Non-pigmented ciliary epithelial cell (primary cell): ENCODE measurements around the gene RBM38.

ENCODE experiments used
- DNase-seq: peaks from one replicate; pipeline ENCODE4 v3.0.0-alpha.2; 2010; ENCODE audit warnings: low read depth

The RBM38 gene

DNA sequence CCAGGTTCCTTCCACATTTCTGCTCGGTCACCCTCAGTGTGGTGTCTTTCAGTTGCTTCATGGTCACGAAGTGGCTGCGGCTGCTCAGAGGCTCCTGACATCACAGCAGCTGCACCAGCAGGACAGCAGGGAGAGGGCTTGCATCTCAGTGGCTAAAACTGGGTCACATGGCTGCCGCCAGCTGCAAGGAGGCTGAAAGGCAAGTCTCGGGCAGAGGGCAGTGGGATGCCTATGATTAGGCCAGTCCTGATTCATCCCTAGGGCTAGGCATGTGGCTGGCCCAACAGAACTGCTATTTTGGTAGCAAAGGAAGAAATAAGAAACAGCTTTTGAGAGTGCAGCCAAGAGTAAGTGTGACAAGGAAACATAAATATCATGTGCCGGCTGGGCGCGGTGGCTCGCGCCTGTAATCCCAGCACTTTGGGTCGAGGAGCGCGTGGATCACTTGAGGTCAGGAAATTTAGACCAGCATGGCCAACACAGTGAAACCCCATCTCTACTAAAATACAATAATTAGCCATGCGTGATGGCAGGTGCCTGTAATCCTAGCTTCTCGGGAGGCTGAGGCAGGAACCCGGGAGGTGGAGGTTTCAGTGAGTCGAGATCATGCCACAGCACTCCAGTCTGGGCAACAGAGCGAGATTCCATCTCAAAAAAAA, 46.6 kb downstream of the RBM38 start:
- no peak for DNase-seq

DNA sequence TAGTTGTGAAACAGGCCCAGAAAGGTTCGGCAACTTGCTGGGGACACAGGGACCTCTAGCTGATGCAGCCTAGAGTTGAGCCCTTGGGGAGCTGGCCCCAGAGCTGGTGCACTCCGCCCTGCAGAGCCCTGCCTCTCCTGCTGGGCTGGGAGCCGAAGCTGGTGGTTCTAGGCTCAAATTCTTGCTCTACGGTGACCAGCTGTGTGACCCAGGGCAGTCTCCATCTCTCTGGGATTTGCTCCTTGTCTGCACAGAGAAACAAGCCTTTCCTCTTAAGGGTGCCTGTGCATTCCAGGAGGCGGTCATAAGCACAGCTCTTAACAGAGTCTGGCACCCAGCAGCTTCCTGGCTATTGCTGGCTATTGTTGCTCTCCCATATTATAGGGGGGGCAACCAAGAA, 47.4 kb downstream of the RBM38 start:
- DNase-seq: no peak

DNA sequence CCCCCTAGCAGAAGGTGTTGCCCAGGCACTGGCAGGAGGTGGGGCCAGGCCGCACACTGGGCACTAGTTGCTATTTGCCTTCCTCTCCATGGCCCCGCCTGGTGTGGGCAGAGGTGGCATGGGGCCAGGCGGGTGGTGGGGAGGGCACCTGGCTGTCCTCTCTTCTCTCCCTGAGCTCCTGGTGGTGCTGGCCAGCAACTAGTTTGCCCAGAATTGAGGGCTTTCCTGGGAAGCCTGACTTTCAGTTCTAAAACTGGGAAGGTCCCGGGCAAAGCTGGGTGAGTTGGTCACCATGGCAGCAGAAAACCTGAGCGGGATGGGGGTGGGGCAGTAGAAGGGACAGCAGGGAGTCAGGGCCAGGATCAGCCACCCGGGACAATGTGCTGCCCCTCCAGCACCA, 48.2 kb downstream of the RBM38 start:
- DNase-seq: no peak

DNA sequence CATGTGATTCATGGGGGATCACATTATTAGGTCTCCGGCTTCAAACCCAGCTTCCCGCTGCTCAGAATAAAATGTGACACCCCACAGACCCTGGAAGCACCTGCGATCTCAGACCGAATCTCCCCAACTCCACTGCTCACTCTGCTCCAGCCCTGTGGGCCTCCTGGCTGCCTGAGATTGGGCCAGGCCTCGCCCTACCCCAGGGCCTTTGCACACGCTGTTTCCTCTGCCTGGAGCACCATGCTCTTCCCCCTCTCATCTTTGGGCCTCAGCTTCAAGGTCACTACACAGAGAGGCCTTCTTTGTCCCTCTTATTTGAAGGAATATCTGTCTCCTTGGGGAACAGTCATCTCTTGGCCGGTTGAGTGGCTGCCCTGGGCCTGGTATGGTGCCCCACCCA, 48.8 kb downstream of the RBM38 start:
- DNase-seq: no peak

DNA sequence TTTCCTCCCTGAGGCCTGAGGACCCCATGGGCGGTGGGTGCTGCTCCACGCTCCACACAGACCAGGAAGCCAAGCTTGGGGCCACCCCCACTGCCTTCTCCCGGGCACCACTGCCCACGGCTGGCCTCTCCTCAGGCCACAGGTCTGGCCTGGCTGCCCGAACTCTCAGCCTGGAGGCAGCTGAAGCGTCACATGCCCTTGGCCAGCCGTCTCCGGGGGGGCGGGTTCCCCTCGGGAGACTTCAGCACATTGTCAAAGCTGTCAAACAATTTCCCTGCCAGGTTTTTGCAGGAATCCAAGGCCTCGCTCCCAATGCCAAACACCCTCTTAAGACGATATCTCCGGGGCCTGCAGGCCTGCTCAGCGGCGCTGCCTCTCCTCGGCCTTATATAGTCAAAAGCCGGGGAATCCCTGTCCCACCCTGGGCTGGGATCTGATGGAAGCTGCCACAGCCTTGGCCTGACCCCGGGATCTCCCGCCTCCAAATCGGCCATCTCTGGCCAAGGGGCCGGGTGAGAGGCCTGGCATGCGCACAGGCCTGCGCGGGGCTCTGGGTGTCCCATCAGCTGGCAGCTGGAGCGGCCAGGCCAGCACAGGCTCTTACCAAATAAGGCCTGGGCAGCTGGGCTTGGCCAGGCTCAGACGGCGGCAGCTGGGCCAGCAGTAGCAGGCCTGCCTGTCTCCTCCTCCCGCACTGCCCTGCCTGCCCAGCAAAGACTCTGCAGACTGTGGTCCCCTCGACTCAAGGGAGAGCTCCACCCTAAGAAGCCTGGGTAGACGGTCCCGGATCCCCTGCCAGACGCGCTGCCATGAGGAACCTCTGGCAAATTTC, 49.7 kb downstream of the RBM38 start:
- no peak for DNase-seq

DNA sequence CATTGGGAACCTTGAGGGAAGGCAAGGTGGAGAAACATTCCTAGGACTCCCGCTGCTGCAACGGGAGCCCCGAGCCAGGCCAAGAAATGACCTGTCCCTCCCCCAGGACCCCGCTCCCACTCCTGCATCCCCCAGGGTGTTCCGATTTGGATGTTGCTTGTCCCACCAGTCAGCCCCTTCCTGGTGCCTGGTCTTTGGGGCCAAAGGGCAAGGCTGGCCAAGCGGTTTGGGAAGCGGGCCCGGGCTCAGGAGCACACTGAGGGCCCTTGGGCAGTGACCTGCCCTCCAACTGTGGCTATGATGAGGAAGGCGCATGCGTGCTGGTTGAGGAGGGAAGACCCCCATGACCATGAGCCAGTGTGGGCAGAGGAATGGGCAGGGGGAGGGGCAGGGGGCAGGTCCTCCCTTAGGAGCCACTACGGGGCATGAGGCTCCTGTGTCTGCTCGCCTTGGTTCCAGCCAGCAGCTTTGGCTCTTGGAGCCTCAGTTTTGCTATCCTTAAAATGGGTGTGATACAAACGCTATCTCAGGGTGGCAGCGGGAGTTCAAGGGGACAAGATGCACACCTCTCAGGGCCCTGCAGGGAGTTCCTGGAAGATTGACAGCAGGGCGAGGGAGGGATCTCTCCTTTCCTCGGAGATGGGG, 50.4 kb downstream of the RBM38 start:
- DNase-seq: no peak

DNA sequence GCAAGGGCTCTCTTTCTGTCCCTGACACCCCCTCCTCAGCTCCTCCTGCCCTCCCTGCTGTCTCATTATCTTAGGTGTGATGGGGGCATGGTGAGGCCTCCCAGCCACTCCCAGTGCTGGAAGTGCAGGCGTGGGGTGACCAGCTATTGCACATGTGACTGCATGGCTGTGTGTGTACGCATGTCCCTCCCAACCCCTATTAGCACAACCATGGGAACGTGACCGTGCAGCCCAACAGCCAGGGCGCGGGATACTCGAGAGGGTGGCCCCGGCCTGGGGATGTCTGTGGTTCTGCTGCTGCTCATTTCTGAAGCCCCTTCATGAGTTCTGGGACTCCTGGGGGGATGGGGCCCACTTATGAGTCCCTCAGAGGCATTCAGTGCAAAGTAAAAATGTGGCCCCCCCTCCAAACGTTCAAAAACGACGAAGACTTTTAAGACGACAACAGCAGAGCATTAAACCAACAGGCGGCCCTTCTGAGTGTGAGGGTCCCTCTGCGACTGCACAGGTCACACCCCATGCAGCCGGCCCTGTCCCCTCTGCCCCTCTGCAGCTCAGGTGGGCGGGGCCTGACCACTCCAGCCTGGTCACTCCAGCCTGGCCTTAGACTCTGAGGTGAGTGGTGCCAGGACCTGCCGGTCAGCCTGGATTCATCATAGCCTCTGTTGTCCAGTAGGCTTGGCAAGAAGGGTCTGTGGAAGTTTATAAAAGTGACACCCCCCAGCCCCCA, 51.1 kb downstream of the RBM38 start:
- DNase-seq: no peak

DNA sequence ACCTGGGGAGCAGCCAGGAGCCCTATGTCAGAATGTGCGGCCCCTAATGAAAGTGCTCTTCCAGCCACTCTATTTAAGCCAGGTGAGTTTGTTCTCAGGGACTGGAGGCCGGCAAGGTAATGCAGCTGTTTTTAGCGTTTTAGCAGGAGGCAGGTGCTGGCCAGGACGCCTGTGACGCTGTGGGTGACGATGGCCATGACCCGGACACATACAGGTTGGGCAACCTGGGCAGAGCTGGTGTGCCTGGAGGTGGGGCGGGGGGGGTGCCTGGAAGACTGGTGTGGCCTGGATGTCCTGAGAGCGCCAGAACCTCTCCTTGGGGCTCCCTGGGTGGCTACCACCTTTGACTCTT, 51.7 kb downstream of the RBM38 start:
- no peak for DNase-seq

DNA sequence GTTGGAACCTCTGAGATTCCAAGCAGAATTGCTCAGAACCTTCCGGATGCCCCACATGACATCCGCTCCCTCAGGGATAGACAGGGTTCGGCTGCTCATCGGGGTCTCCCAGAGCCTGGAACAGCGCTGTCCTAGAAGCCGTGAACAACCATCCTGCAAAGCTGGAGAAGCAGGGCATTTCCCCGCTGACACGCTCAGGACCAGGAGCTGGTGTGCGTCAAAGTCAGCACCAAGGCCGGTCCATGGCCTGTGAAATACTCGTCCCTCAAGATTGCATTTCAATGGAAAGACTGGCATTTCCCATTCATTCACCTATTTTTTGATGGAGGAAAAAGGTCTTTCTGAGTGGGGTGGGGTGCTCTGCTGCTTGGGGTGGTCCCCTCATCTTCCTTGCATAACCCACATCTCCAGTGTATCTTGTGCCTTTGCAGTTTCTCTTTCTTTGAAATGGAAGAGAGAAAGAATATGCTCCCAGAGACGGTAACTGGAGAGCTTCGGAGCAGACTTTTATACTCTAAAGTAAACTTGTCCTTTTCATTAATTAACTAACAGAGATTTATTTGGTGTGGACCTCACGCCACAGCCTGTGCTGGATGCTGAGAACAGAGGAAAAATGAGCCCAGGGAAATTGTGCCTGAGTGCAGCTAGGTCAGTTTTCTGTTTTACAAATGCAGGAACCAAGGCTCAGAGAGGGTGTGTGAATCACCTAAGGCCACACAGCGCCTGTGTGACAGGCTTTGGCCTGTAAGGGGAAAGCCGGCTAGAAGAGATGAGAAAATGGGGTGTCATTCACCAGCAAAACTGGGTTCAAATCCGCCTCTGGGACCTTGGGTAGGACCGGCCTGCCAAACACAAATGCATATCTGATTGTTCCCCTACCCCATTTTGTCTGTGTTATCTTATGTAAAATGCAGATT, 52.4 kb downstream of the RBM38 start:
- DNase-seq: no peak

DNA sequence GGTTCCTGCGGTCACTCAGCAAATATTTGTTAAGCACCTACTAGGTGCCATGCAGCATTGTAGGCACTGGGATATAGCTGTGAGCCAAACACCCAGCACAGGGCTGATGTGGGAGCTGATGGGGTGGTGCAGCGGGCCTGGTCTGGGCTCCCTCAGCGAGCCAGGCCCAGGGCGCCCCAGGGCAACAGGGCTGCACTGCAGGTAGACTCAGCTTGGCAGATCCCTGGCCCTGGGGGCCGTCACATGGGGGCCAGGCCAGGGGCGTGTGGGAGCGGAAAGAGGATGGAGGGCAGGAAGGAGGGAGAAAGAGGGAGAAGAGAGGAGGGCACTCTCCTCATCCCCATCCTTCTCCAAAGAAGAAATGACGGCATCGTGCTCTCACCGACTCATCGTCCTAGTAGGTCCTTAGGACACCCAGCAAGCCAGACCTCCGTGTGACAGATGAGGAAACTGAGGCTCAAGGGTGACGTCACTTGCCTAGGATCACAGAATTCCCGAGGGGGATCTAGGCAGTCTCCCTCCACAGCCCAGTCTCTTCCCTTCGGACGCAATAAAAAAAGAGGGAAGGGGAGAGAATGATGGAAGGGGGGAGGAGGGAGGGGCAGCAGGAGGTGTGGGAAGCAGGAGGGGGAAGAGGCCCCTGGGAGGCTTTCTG, 53.3 kb downstream of the RBM38 start:
- no peak for DNase-seq

DNA sequence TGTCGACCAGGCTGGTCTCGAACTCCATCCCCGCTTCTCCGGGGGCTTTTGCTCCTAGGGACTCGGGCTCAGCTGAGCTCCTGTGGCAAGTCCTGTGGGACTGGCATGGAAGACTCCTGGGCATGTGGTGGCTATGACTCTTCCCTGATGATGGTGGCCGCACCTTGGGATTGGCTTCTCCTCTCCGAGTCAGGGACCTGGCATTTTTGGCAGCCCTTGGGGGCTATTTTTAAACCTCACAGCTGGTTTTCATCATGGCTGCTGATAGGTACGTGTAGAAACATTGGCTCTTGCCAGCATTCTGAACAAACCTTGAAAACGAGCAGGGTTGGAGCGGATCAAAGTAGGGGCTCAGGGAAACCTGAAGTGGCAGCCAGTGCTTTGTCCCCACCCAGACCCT, 54.1 kb downstream of the RBM38 start:
- DNase-seq: no peak

DNA sequence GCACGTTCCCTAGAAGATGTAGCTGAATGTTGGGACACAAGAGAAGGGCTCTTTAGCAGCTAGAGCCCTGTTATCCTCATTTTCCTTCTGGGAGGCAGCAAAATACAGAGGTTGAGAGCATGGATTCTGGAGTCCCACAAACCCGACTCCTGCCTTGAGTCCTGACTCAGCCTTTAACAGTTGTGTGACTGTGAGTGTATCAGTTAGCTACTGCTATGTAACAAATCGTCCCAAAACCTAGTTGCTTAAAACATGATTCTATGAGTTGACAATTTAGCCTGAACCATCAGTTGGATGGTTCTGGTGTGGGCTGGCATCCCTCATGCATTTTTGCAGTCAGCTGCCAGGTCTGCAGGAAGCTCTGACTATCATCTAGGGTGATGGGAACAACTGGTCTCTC, 54.6 kb downstream of the RBM38 start:
- DNase-seq: no peak

DNA sequence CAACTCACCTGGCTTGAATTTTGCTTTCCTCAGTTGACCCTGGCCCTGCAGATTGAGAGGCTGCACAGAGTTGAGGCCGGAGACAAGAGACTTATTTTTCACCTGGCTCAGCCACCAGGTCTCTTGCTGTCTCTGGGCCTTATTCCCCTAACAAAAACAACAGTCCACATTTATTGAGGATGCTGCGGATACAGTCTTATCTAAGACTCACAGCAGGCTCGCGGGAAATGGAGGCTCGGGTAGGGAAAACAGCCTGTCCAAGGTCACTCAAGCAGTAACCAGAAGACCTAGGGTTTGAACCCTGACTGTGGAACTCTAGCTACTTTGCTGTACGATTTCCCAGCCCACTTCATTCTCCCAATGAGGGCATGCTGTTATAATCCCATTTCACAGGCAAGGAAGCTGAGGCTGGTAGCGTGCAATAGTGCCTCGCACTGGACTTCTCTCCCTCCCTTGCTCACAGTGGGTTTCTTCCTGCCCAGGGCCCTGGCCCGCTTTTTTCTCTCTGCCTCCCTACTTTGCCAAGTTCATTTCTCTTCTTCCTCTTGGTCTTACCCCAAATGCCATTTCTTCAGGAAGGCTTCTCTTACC, 57.7 kb downstream of the RBM38 start:
- DNase-seq: no peak

DNA sequence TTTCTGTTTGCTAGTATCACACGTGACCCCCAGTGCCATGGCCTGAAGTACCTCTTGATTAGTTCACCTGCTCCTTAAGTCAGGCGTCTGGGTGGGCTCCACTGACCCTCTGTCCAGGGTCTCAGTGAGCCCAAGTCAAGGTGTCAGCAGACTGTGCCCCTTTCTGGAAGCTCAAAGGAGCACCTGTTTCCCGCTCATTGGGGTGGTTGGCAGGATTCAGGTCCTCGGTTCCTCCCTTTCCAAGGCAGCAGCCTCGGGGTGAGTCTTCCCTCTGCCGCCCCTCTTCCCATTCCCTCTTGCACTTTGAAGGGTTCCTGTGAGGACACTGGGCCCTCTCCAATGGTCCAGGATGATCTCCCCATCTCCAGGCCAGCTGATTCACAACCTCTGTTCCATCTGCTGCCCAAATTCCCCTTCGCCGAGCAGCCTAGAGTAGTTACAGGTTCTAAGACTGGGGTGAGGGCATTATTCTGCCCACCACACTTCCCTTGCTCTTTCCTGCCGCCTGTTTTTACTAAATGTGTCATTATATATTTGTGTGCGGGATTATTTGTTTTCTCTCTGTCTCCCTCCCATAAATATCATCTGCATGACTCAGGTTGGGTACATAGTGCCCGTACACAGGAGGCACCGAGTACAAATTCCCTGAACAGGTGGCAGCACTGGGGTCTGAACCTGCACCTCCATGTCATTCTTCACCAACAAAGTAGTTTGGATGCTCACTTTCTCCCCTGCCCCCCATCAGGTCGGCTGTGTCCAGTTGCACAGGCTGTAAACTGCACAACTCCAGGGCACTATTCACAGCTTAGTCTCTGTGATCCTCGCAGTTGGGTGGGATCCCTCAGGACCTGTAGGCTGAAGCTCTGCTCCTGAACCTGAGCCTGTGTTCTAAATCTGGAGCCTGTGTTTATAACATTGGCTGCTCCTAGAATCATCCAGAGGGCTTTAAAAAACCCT, 58.5 kb downstream of the RBM38 start:
- DNase-seq: no peak

DNA sequence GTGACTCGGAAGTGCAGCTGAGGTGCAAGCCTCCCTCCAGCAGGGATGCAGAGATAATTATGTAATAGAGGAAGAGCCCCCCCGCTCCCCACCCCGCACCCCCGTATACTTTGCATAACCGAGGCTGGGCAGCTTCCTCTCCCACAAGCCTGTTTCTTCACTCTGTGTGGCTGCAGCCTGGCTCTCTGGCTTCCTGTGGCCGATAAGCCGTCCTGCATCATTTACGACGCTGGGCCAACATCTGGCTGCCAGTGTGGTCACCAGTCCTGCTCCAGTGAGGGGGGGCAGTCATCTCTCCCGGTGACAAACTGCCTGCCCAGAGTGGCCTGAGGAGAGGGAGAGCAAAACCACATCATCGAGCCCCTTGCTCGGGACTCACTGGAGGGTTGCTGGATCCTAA, 59.2 kb downstream of the RBM38 start:
- no peak for DNase-seq

DNA sequence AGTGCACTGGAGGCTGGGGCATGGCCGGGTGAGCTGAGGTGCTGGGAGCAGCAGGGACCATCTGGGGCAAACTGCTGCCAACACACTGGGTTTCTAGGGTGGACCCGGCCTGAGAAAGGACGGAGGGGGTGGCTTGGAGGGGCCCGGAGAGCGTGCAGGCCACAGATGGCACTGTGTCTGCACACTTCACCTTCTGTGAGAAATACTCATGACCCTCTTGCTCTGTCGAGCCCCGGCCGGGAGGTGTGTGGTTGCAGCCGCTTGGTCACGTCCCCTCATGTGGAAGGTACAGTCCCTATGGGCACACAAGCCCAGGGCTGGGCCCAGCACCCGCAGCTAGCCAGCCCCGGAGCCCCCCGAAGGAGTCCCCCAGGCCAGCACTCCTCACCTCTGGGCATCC, 59.7 kb downstream of the RBM38 start:
- DNase-seq: no peak

DNA sequence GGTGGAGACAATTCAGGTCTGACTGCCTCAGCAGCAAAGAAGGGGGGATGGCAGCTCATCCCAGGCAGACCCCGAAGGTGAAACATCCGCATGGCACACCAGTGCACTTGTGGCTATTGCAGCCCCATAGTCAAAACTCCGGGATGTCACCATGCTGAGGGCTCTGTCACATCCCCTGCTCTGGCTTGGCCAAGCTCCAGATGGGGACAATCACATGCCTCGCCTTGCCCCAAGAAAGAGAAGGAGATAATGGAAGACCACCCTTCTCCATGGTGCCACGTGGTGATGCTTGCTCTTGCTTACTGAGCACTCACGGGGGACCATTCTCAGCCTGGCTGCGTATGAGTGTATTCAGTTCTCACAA, 60.2 kb downstream of the RBM38 start:
- no peak for DNase-seq

DNA sequence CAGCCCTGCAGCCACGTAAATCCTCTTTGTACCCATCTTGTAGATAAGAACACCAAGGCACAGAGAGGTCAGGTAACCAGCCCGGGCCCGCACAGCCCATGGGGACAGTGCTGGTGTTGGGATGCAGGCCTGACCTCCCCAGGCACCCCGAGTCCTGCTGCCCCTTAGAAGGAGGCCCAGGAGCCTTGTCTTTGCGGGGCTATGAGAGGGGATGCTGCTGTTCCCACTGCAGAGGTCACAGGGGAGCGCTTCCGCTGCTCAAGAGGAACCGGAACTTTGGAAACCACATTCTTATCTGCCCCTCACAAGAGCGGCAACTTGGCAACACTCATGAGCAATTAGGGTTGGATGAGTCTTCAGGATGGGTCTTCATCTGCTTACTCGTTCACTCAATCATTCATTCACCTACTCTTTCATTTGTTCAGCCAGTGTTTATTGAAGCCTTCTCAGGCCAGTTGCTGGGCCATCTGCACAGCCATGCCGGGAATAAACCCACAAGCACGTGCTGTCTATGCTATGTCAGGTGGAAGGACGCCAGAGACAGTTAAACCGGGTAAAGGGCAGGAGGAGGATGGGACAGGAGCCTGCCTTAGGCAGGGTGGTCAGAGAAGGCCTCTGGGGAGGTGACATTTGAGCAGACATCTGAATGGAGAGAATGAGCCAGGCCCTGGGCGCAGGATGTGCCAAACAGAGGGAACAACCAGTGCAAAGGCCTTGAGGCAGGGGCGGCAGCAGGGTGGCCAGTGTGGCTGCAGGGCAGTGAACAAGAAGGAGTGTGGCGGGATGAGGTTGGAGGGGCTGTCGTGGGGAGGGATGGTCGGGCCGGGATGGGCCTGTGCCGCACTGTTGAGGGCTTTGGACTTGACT, 60.8 kb downstream of the RBM38 start:
- DNase-seq: no peak

DNA sequence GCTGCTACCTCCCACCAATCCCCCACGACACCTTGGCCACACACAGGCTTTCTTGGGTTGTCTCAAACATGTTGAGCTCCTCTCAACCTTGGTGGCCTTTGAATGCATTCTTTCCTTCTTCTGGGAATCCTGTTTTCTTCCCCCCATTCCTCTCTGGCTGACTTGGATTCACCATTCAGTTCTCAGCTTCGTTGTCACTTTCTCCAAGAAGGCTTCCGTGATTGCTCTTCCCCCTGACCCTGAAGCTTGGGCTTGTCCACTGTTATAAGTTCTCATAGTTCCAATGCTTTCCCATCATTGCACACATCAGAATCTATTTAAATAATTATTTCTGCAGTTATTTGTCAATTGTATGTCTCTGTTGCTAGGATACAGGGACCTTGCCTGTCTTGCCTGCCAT, 64.2 kb downstream of the RBM38 start:
- DNase-seq: no peak
